Endothelial cell (in vitro differentiated cells): Measurements from ENCODE around the gene UBE3A. TPM values are rescaled to one million over a fixed set of nuclear protein-coding genes. Genes with fewer than 3 reads are reported as not detected.
A peak's percentile ranks its signal among the peaks of the same experiment; 100 is the strongest.

Experiments used
- DNase-seq: peaks from one replicate; pipeline ENCODE4 v3.0.0; 2021; ENCODE audit warnings: low spot score
- H3K27ac Mint-ChIP-seq: one replicate; pipeline ENCODE4 v1.8.0; 2021; ENCODE audit warnings: mixed read lengths, inconsistent platforms; ENCODE audit not compliant: unreplicated experiment
- H3K27me3 Mint-ChIP-seq: one replicate; pipeline ENCODE4 v1.8.0; 2021; ENCODE audit warnings: mild to moderate bottlenecking, moderate library complexity, mixed read lengths, inconsistent platforms; ENCODE audit not compliant: unreplicated experiment
- H3K36me3 Mint-ChIP-seq: one replicate; pipeline ENCODE4 v1.8.0; 2021; ENCODE audit warnings: mild to moderate bottlenecking, low read depth, mixed read lengths, inconsistent platforms; ENCODE audit not compliant: unreplicated experiment
- H3K4me1 Mint-ChIP-seq: one replicate; pipeline ENCODE4 v1.8.0; 2021; ENCODE audit warnings: mild to moderate bottlenecking, mixed read lengths, inconsistent platforms; ENCODE audit not compliant: unreplicated experiment
- H3K4me3 Mint-ChIP-seq: one replicate; pipeline ENCODE4 v1.8.0; 2021; ENCODE audit warnings: mild to moderate bottlenecking, mixed read lengths, inconsistent platforms; ENCODE audit not compliant: unreplicated experiment
- H3K9me3 Mint-ChIP-seq: one replicate; pipeline ENCODE4 v1.8.0; 2021; ENCODE audit warnings: mixed read lengths, inconsistent platforms; ENCODE audit not compliant: unreplicated experiment
- long read RNA-seq: library from polyadenylated mRNA; unstranded; transcript quantifications from one replicate; pipeline ENCODE4 v2.0.0, GENCODE V29; 2020; ENCODE audit not compliant: unreplicated experiment
- total RNA-seq: library from RNA; stranded (reverse); fragmentation: NEBNext Ultra II Directional; extraction: Animal tissue kit (Norgen Biotek cat#: 25700); gene quantifications from one replicate; pipeline ENCODE4 v1.2.1, GENCODE V29; 2021; ENCODE audit not compliant: unreplicated experiment
- TF ChIP-seq, protein P1 (sequence below): fragments of 200-600 bp; sonication (generic); IDR thresholded peaks from one replicate; pipeline ENCODE4 v1.5.0; 2021; ENCODE audit warnings: antibody characterized with exemption; ENCODE audit not compliant: unreplicated experiment

UBE3A gene
- 102 TPM for total RNA-seq
- long read RNA-seq, full-length matches to known transcripts: 16 of 25 reads
- long read RNA-seq, partial matches to known transcripts: 3 of 25 reads
- long read RNA-seq, other reads (novel, unspliced or antisense): 6 of 25 reads

DNA sequence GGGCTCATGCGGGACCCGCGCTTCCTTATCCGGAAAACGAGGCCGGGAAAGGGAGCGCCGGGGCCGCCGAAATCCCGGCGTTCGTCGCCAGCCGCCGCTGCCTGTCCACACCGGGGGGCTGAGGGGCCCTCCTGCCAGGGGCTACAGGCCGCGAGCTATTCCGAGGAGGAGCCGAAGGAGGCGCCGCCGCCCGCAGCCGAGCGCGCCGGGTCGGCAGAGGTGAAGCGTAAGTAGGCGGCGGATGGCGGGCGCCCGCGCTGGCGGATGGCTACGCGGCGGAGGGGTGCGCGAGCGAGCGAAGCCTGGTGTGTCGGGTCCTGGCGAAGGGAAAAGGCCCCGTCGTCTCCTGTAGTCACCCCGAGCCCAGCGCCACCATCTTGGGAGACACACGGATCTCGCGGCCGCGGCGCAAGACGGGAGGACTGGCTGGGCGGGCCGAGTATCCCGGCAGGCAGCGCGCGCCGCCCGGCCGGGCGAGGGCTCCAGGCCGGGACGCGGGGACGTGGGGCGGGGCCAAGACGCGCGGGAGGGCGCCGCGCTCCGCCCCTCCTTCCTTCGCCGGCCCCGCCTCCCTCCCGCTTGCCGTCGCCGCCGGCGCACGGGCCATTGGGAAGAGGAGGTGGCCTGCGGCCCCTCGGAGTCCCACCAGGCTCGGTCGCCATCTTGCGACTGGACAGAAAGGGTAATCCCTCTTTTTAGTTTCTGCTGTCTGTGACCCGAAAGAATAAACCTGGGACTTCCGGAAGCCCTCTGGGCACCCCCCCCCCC is at the start of gene UBE3A:
TSS of gene UBE3A (minus strand) at position 424 of the 768 bp plus-strand sequence. CDS start 29,917 bp downstream, outside the sequence.
- no peaks in the 10 kb centered on the region for H3K9me3 Mint-ChIP-seq
- TF ChIP-seq, protein P1, sequence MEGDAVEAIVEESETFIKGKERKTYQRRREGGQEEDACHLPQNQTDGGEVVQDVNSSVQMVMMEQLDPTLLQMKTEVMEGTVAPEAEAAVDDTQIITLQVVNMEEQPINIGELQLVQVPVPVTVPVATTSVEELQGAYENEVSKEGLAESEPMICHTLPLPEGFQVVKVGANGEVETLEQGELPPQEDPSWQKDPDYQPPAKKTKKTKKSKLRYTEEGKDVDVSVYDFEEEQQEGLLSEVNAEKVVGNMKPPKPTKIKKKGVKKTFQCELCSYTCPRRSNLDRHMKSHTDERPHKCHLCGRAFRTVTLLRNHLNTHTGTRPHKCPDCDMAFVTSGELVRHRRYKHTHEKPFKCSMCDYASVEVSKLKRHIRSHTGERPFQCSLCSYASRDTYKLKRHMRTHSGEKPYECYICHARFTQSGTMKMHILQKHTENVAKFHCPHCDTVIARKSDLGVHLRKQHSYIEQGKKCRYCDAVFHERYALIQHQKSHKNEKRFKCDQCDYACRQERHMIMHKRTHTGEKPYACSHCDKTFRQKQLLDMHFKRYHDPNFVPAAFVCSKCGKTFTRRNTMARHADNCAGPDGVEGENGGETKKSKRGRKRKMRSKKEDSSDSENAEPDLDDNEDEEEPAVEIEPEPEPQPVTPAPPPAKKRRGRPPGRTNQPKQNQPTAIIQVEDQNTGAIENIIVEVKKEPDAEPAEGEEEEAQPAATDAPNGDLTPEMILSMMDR: no peak
- peaks cover 12% of the 10 kb centered on the region for H3K27me3 Mint-ChIP-seq
- H3K27ac Mint-ChIP-seq: peak within 1 kb of the TSS; percentile 93
- peaks cover 6% of the 10 kb centered on the region for H3K36me3 Mint-ChIP-seq
- H3K4me1 Mint-ChIP-seq: peaks cover 10% of the 10 kb centered on the region
- peak; percentile 96 for DNase-seq
- H3K4me3 Mint-ChIP-seq: peak within 1 kb of the TSS; percentile 96

DNA sequence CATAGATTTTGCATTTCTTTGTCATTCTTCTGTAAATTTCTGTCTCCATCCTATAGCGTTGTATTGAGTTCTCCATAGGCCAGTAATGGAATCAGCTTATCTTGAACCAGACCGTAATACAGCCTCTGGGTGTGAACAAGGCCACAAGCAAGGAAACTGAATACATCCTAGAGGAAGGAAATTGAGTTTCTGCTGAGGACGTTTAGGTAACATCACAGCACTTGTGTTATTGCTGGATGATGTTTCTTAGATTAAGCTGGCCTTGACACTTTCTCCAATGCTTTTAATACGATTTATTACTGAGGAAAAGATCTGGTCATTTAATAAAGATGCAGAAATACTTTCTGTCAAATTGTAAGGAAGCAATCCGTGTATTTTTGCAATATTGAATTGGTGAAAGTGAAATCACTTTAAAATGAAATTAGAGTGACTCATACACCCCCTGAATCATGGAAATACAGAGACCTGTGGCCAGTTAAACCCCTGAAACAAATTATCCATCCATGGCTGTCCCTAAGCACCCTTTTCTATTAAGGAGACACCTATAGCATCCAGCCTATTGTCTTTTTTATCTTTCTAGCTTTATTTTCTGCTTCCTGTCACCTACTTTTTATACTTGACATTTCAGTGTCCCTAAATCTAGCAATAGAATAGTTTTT is 48.5 kb upstream of the UBE3A start:
- no peaks in the 10 kb centered on the region for H3K9me3 Mint-ChIP-seq
- H3K27ac Mint-ChIP-seq: peak overlapping the region; percentile 79
- H3K4me3 Mint-ChIP-seq: no peak overlapping the region
- TF ChIP-seq, protein P1: no peak
- peaks cover 2% of the 10 kb centered on the region for H3K27me3 Mint-ChIP-seq
- peaks cover 30% of the 10 kb centered on the region for H3K4me1 Mint-ChIP-seq
- no peaks in the 10 kb centered on the region for H3K36me3 Mint-ChIP-seq
- DNase-seq: no peak

DNA sequence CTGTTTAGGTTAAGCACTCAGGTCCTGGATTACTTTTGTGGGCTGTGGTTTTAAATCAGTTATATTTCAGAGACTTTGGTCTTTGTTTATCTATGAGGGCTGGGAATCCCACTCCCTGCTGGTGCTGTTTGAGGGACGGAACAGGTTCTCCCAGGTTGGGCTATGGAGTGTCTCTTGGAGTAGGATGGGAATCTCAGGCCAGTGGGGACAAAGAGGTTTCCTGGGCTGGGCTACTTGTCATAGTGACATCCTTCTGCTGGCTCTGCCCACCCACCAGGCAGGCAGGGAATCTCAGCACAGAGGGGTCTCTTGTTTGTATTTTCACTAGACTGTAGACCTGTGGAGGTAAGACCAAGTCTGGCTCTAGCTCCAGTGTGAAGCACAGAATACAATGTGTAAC is 47.2 kb upstream of the UBE3A start:
- Mint-ChIP-seq H3K9me3 (no peaks in the 10 kb centered on the region), H3K27ac (no peak overlapping the region), H3K27me3 (peaks cover 3% of the 10 kb centered on the region), H3K4me1 (peaks cover 37% of the 10 kb centered on the region), H3K36me3 (no peaks in the 10 kb centered on the region), H3K4me3 (no peak overlapping the region)
- DNase-seq: no peak
- TF ChIP-seq, protein P1: no peak

DNA sequence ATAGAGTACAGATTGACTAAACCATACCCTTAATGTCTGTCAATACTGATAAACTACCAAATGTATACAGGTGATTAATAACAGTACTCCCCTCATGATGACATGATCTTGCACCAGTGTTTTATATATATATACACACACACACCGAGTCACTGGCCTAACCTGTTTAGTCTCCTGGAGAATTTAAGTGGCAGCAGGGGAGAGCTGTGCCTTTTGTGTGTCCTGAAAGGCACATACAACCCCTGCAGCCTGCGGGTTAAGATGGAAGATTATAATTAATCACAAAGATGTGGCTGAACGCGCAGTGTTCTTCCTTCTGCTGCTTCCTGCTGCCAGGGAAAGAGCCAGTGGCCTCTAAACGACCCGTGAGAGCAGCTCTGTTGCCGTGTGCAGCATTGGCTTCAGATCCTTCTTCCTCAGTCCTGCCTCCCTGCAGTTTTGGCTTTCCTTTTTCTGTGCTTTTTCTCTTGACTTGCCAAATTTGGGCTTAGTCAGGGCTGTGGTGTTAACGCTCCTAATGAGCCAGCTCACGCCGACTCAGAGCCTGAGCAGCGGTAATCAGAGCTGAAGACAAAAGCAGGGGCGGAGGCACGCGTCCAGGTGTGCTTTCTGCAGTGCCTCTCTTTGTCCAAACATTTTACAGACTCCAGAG is 42.5 kb upstream of the UBE3A start:
- Mint-ChIP-seq H3K9me3 (no peaks in the 10 kb centered on the region), H3K27ac (no peak overlapping the region)
- peak; percentile 19 for DNase-seq

More for the DNA sequence above, 42.5 kb upstream of the UBE3A start:
- Mint-ChIP-seq H3K27me3 (peaks cover 8% of the 10 kb centered on the region), H3K4me3 (no peak overlapping the region), H3K4me1 (peaks cover 17% of the 10 kb centered on the region), H3K36me3 (peaks cover 4% of the 10 kb centered on the region)
- TF ChIP-seq, protein P1: no peak
